ENCODE results near the gene DGCR2.
A peak's percentile ranks its signal among the peaks of the same experiment; 100 is the strongest.
"Not testable (repeated sequence)": the region's sequence is repeated elsewhere in the genome, so short reads cannot be mapped to it uniquely, and the experiment has no call there.

Gene DGCR2

GRCh38 chr22:19105867-19106802, 16.1 kb downstream of the DGCR2 start:
- DNase-seq = peak; percentile 53

DNA sequence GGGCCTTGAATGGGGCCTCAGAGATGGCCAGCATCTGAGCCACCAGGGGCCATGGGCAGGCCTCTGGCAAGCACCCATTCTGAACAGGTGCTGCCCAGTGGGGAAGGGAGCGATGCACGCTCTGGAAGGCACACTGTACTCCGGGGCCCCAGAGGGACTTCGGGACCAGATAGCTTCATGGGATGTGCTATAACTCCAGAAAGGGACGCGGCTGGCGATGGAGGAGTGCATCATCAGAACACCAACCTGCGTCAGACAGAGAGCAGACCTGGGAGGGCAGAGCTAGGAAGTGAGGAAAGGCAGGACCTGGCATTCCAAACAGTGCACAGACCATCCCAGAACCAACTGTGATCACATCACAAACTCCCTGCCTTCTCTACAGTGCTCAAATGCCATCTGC, 16.8 kb downstream of the DGCR2 start:
- DNase-seq = no peak

- DNase-seq = no peak
Observed at GRCh38 chr22:19103880-19104821, 18.1 kb downstream of the DGCR2 start.

GRCh38 chr22:19098157-19098556, 24.1 kb downstream of the DGCR2 start:
- no peak for DNase-seq

DNA sequence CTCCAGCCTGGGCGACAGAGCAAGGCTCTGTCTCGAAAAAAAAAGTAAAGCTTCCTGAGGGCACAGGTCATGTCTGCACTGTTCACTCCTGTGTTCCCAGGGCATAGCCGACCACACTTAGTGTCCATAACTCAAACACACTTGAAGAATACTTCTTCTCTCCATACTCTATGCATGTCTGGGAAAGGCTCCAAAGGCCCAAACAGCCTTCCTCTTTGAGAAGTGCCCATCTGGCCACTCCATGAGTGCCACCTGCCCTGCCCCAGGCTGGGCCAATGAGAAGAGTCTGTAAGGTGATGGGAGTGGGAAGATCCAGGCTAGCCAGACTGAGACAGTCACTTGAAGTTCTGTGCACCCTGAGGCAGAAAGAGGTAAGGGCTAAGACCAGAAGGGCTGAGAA, 24.7 kb downstream of the DGCR2 start:
- DNase-seq = no peak

DNA sequence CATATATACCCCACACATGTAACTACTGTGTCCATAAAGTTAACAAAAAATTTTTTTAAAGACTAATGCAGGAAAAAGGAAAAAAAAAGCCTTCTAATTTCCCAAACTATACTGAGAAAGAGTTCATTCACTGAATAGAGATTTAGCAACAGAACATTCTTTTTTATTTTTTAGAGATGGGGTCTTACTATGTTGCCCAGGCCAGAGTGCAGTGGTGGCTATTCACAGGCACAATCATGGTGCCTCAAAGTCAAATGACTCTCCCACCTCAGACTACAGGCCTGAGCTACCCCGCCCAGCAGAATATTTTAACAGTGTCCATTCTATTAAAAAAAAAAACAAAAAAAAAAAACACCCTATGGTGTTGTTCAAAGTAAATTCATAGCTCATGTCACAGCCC, 25.7 kb downstream of the DGCR2 start:
- DNase-seq = no peak

GRCh38 chr22:19094393-19094997, 27.7 kb downstream of the DGCR2 start:
- DNase-seq = no peak

- no peak for DNase-seq
Observed at GRCh38 chr22:19092725-19093124, 29.5 kb downstream of the DGCR2 start.

DNA sequence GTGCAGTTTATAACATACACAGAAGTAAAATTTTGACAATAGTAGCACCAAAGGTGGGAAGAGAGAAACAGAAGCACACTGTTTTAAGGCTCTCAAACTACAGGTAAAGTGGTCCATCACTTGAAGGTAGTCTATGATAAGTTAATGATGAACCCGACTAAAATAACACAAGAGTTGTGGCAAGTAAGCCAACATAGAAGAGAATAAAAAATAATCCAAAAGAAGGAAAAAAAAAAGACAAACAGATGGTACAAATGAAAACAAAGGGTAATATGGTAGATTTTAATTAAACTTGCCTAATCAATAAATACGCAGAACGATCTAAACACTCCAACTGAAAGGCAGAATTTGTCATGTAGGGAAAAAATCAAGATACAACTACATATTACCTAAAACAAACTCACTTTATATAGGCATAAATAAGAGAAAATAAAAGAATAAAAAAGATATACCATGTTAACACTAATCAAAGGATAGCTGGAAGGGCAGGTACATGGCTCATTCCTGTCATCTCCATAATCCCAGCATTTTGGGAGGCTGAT, 31.6 kb downstream of the DGCR2 start:
- no peak for DNase-seq

DNA sequence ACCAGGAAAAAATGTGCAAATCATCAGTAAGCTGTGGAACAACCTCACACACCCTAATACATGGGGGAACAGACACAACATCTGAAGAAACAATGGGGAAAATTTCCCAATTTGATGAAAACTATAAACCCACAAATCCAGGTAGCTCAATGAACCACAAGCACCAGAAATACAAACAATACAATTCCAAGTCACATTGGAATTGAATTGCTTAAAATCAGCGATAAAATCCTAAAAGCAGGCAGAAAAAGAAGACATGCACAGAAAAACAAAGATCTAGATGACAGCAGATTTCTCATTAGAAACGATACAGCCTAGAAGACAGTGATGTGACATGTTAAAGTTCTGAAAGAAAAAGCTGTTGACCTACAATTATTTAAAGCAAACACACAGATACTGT, 32.0 kb downstream of the DGCR2 start:
- no peak for DNase-seq

- no peak for DNase-seq
Observed at GRCh38 chr22:19088866-19089595, 33.2 kb downstream of the DGCR2 start.

DNA sequence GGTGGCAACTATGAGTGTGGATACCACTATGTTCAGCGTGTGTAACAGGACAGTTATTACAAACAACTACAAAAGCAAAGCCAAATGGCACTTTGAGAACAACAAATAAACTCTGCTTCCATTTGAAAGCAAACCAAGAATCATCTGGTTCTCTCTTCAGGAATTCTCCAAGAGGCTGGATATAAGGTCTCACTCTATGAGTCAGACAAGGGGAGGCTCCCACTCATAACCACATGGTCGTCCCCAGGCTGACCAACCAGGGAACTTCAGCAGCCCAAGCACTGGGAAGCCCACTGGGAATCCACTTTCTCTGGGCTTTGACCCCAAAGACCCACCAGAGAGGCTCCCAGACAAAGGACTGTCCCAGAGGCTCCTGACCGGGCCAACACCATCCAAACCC, 35.3 kb downstream of the DGCR2 start:
- DNase-seq = no peak

DNA sequence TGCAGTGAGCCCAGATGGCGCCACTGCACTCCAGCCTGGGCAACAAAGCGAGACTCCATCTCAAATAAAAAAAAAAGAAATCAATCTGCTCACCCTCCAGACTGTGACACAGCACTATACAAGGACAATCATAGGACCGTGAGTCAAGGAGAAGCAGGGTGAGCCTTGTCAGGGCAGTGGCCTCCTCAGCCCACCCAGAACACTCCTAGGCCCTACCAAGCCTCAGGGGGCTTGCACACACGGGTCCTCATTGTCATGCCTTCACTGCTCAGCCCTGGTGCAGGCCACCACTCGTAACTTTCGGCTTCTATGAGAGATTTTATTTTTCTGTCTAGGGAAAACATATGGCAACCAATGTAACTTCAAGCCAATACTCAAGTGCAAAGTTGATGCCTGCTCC, 35.8 kb downstream of the DGCR2 start:
- no peak for DNase-seq

GRCh38 chr22:19085233-19085718, 36.9 kb downstream of the DGCR2 start:
- no peak for DNase-seq

GRCh38 chr22:19084586-19084985, 37.6 kb downstream of the DGCR2 start:
- not testable (repeated sequence) for DNase-seq

DNA sequence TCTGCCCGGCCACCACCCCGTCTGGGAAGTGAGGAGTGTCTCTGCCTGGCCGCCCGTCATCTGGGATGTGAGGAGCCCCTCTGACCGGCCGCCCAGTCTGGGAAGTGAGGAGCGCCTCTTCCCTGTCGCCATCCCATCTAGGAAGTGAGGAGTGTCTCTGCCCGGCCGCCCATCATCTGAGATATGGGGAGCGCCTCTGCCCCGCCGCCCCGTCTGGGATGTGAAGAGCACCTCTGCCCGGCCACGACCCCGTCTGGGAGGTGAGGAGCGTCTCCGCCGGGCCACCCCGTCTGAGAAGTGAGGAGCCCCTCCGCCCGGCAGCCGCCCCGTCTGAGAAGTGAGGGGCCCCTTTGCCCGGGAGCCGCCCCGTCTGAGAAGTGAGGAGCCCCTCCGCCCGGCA, 38.1 kb downstream of the DGCR2 start:
- not testable (repeated sequence) for DNase-seq

DNA sequence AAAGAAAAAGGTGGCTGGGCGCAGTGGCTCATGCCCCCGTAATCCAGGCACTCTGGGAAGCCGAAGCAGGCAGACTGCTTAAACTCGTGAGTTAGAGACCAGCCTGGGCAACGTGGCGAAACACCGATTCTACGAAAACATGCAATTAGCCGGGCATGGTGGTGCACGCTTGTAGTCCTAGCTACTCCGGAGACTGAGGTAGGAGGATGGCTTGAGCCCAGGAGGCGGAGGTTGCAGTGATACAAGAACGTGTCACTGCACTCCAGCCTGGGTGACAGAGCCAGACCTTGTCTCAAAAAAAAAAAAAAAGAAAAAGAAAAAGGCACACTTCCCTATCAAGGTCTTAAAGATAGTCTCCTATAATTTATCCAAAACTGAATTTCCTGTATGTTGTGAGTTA, 39.4 kb downstream of the DGCR2 start:
- no peak for DNase-seq

GRCh38 chr22:19082101-19082500, 40.1 kb downstream of the DGCR2 start:
- DNase-seq = no peak

- no peak for DNase-seq
Observed at GRCh38 chr22:19081351-19081750, 40.9 kb downstream of the DGCR2 start.

DNA sequence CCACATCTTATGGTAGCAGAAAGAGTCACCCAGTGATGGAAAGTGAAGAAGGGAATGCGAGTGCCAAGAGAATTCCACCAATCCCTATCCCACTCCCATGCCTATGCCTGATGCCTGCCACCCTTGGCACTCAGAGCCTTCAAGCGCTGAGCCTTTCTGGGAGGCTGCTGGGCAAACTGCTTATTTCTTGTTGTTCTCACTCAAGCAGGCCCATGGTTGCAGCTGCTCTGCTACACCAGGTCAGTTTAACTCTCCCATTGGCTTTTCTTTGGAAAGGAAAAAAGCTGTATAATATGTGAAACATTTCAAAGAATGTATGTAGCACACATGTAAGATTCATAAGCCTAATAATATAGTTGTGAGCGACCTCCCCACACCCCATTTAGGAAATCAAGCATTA, 41.4 kb downstream of the DGCR2 start:
- no peak for DNase-seq

DNA sequence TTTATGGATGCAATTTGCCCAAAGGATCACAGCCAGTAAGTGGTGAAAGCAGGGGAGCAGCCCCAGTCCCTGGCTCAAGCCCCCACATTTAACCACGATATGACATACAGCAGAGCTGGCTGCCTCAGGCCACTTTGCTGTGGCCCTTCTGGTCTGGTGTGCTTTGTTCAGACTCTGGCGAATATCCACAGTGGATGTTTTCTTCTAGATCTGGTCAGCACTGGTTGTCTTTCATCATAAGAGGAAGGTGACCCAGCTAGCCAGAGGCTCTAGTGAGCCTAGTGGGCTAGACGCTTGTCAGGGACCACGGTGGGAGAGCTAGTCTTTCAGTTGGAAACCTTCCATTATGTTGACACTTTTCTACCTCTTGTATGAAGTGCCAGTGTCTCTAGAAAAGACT, 42.5 kb downstream of the DGCR2 start:
- no peak for DNase-seq

- no peak for DNase-seq
Observed at GRCh38 chr22:19075404-19075803, 46.8 kb downstream of the DGCR2 start.
